Measurements from ENCODE around the gene FOSL2. TPM values are rescaled to one million over a fixed set of nuclear protein-coding genes. Genes with fewer than 3 reads are reported as not detected.

Gene FOSL2
- total and polyA plus RNA-seq, 10 of the 15 experiments (the other 5 are each of a cell fraction or from before 2014, with no cell fraction given) = 0.05 to 1.3 (median 0.34) TPM

DNA sequence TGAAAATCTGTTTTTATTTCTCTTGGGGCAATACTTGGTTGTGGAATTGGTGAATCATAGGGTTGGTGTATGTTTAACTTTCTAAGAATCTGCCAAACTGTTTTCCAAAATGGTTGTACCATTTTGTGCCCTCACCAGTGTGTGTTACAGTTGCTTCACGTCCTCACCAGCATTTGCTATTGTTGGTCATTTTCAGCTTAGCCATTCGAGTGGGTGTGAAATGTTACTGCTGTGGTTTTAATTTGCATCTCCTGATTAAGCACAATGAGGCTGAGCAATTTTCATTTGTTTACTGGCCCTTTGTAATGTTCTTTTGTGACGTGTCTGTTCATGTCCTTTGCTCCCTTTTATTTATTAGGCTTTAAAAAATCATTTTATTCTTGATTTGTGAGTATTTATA is 49.7 kb downstream of the FOSL2 start:
- RAD21 ChIA-PET (ENCODE audit: unreplicated experiment) = no interaction called here

More for the DNA sequence above, 49.7 kb downstream of the FOSL2 start:
- Histone ChIP-seq H3K27me3 (replicated peaks in 1 of 2; ENCODE audit: control insufficient read depth in 2 of 2, insufficient read depth in 2 of 2, low read length in 1 of 2) (0 out of 4 replicates have a peak, but pooled peaks cover 0 to 3% of the 10 kb centered on the region in 2 experiments), H3K4me3 (no peak overlapping the region), H3K36me3 (ENCODE audit: control insufficient read depth in 2 of 2, insufficient read depth in 2 of 2, low read length in 1 of 2) (no peaks in the 10 kb centered on the region), H3K79me2 (ENCODE audit: control insufficient read depth, insufficient read depth, low read length) (no peaks in the 10 kb centered on the region), H4K20me1 (ENCODE audit: control insufficient read depth, insufficient read depth) (no peaks in the 10 kb centered on the region), H2AFZ (ENCODE audit: control insufficient read depth, low read depth, low read length) (no peak overlapping the region), H3K9me3 (replicated peaks; ENCODE audit: control insufficient read depth, insufficient read depth, low read length) (no peaks in the 10 kb centered on the region; the same call in 2 of the 3 replicates), H3K4me1 (ENCODE audit: control insufficient read depth, insufficient read depth, low read length) (no peaks in the 10 kb centered on the region), H3K27ac (ENCODE audit: control insufficient read depth, insufficient read depth) (no peak overlapping the region), H3K9ac (ENCODE audit: control insufficient read depth, insufficient read depth, low read length) (no peak overlapping the region), H3K4me2 (ENCODE audit: control insufficient read depth, insufficient read depth) (no peak overlapping the region)
- 0% methylated on average over 3 of the region's 3 CpGs for WGBS (ENCODE audit: insufficient coverage, insufficient replicate concordance, low lambda C conversion rate, missing lambda C conversion rate)
- BruUV-seq (replicated peaks) = no TSS peak
- ChIA-PET SMC1A (ENCODE audit: uncharacterized antibody, unreplicated experiment) (interaction anchor here (0.8 kb wide), 1 partner anchor 10 kb away, joined by 3 read pairs; no protein-coding TSS in a partner anchor), POLR2A (no interaction called here), CTCF (no interaction called here)
- in situ Hi-C loops (cut with MboI) (no loop called here), intact Hi-C loops (cut with micrococcal nuclease; ENCODE audit: unreplicated experiment) (no loop called here)
- FAIRE-seq = no peak
- TF ChIP-seq POU2F2 (IDR thresholded peaks at IDR 0.05; ENCODE audit: borderline replicate concordance, low read depth, low read length) = peak; percentile 77; the same call in 2 of the 3 replicates
- TF ChIP-seq POLR2A (IDR thresholded peaks at IDR 0.05; ENCODE audit: low read depth, low read length) = no peak
- no peak for TF ChIP-seq SUZ12 (IDR thresholded peaks at IDR 0.05; ENCODE audit: unreplicated experiment)
- no peak for TF ChIP-seq SIX5 (IDR thresholded peaks at IDR 0.05; ENCODE audit: low read depth, low read length, severe bottlenecking)
- TF ChIP-seq, protein P1, sequence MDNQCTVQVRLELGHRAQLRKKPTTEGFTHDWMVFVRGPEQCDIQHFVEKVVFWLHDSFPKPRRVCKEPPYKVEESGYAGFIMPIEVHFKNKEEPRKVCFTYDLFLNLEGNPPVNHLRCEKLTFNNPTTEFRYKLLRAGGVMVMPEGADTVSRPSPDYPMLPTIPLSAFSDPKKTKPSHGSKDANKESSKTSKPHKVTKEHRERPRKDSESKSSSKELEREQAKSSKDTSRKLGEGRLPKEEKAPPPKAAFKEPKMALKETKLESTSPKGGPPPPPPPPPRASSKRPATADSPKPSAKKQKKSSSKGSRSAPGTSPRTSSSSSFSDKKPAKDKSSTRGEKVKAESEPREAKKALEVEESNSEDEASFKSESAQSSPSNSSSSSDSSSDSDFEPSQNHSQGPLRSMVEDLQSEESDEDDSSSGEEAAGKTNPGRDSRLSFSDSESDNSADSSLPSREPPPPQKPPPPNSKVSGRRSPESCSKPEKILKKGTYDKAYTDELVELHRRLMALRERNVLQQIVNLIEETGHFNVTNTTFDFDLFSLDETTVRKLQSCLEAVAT (IDR thresholded peaks at IDR 0.05) = no peak
- TF ChIP-seq MTA3 (IDR thresholded peaks at IDR 0.05; ENCODE audit: borderline replicate concordance, low read length) = no peak
- TF ChIP-seq, protein P2, sequence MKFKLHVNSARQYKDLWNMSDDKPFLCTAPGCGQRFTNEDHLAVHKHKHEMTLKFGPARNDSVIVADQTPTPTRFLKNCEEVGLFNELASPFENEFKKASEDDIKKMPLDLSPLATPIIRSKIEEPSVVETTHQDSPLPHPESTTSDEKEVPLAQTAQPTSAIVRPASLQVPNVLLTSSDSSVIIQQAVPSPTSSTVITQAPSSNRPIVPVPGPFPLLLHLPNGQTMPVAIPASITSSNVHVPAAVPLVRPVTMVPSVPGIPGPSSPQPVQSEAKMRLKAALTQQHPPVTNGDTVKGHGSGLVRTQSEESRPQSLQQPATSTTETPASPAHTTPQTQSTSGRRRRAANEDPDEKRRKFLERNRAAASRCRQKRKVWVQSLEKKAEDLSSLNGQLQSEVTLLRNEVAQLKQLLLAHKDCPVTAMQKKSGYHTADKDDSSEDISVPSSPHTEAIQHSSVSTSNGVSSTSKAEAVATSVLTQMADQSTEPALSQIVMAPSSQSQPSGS (IDR thresholded peaks at IDR 0.05; ENCODE audit: low read length) = 0 out of 2 replicates have a peak, but pooled peaks have one; percentile 19
- no peak for TF ChIP-seq NFIC (IDR thresholded peaks at IDR 0.05; ENCODE audit: low read depth, low read length)
- TF ChIP-seq IKZF1 (conservative IDR thresholded peaks at IDR 0.05) = no peak
- TF ChIP-seq, protein P3, sequence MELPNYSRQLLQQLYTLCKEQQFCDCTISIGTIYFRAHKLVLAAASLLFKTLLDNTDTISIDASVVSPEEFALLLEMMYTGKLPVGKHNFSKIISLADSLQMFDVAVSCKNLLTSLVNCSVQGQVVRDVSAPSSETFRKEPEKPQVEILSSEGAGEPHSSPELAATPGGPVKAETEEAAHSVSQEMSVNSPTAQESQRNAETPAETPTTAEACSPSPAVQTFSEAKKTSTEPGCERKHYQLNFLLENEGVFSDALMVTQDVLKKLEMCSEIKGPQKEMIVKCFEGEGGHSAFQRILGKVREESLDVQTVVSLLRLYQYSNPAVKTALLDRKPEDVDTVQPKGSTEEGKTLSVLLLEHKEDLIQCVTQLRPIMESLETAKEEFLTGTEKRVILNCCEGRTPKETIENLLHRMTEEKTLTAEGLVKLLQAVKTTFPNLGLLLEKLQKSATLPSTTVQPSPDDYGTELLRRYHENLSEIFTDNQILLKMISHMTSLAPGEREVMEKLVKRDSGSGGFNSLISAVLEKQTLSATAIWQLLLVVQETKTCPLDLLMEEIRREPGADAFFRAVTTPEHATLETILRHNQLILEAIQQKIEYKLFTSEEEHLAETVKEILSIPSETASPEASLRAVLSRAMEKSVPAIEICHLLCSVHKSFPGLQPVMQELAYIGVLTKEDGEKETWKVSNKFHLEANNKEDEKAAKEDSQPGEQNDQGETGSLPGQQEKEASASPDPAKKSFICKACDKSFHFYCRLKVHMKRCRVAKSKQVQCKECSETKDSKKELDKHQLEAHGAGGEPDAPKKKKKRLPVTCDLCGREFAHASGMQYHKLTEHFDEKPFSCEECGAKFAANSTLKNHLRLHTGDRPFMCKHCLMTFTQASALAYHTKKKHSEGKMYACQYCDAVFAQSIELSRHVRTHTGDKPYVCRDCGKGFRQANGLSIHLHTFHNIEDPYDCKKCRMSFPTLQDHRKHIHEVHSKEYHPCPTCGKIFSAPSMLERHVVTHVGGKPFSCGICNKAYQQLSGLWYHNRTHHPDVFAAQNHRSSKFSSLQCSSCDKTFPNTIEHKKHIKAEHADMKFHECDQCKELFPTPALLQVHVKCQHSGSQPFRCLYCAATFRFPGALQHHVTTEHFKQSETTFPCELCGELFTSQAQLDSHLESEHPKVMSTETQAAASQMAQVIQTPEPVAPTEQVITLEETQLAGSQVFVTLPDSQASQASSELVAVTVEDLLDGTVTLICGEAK (IDR thresholded peaks at IDR 0.05; ENCODE audit: borderline replicate concordance) = no peak
- TF ChIP-seq, protein P4, sequence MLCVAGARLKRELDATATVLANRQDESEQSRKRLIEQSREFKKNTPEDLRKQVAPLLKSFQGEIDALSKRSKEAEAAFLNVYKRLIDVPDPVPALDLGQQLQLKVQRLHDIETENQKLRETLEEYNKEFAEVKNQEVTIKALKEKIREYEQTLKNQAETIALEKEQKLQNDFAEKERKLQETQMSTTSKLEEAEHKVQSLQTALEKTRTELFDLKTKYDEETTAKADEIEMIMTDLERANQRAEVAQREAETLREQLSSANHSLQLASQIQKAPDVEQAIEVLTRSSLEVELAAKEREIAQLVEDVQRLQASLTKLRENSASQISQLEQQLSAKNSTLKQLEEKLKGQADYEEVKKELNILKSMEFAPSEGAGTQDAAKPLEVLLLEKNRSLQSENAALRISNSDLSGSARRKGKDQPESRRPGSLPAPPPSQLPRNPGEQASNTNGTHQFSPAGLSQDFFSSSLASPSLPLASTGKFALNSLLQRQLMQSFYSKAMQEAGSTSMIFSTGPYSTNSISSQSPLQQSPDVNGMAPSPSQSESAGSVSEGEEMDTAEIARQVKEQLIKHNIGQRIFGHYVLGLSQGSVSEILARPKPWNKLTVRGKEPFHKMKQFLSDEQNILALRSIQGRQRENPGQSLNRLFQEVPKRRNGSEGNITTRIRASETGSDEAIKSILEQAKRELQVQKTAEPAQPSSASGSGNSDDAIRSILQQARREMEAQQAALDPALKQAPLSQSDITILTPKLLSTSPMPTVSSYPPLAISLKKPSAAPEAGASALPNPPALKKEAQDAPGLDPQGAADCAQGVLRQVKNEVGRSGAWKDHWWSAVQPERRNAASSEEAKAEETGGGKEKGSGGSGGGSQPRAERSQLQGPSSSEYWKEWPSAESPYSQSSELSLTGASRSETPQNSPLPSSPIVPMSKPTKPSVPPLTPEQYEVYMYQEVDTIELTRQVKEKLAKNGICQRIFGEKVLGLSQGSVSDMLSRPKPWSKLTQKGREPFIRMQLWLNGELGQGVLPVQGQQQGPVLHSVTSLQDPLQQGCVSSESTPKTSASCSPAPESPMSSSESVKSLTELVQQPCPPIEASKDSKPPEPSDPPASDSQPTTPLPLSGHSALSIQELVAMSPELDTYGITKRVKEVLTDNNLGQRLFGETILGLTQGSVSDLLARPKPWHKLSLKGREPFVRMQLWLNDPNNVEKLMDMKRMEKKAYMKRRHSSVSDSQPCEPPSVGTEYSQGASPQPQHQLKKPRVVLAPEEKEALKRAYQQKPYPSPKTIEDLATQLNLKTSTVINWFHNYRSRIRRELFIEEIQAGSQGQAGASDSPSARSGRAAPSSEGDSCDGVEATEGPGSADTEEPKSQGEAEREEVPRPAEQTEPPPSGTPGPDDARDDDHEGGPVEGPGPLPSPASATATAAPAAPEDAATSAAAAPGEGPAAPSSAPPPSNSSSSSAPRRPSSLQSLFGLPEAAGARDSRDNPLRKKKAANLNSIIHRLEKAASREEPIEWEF (IDR thresholded peaks at IDR 0.05; ENCODE audit: insufficient replicate concordance, low read depth, low read length) = no peak
- TF ChIP-seq RUNX3 (IDR thresholded peaks at IDR 0.05; ENCODE audit: low read length) = peak; percentile 56
- TF ChIP-seq YY1 (IDR thresholded peaks at IDR 0.05; ENCODE audit: low read depth, low read length) = no peak
- peak; percentile 41 for ATAC-seq
- DNase-seq (ENCODE audit: low read depth, low spot score) = no peak

Data from GM12878 (cell line).